ENCODE results near the gene SVIL. TPM values are rescaled to one million over a fixed set of nuclear protein-coding genes. Genes with fewer than 3 reads are reported as not detected.
A peak's percentile ranks its signal among the peaks of the same experiment; 100 is the strongest.

SVIL gene
- total and polyA plus RNA-seq, 11 donors: 95.2 to 589 (median 355) TPM

GRCh38 chr10:29604291-29604825, 30.4 kb downstream of the SVIL start:
- Histone ChIP-seq H3K27me3 (no peaks in the 10 kb centered on the region), H3K4me1 (peaks cover 0 to 65% (median 36%) of the 10 kb centered on the region in 12 donors), H3K36me3 (peaks cover 0 to 13% (median 0%) of the 10 kb centered on the region in 9 donors), H3K4me3 (no peak overlapping the region), H3K27ac (peak overlapping the region in 2 of 12 donors; percentile 22 to 30), H3K9me3 (no peaks in the 10 kb centered on the region)
- intact Hi-C loops (cut with DNase I): loop anchor here in 1 of 10 donors (10.0 kb wide), 1 partner anchor 130 kb away; no protein-coding TSS in a partner anchor
- TF ChIP-seq POLR2A (IDR thresholded peaks at IDR 0.05): no peak
- TF ChIP-seq, protein P1, sequence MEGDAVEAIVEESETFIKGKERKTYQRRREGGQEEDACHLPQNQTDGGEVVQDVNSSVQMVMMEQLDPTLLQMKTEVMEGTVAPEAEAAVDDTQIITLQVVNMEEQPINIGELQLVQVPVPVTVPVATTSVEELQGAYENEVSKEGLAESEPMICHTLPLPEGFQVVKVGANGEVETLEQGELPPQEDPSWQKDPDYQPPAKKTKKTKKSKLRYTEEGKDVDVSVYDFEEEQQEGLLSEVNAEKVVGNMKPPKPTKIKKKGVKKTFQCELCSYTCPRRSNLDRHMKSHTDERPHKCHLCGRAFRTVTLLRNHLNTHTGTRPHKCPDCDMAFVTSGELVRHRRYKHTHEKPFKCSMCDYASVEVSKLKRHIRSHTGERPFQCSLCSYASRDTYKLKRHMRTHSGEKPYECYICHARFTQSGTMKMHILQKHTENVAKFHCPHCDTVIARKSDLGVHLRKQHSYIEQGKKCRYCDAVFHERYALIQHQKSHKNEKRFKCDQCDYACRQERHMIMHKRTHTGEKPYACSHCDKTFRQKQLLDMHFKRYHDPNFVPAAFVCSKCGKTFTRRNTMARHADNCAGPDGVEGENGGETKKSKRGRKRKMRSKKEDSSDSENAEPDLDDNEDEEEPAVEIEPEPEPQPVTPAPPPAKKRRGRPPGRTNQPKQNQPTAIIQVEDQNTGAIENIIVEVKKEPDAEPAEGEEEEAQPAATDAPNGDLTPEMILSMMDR (IDR thresholded peaks at IDR 0.05): no peak
- ATAC-seq (no peak), DNase-seq (no peak)
- 76 to 85% (median 80%) methylated on average over 9 of the region's 9 CpGs for WGBS, 4 donors

DNA sequence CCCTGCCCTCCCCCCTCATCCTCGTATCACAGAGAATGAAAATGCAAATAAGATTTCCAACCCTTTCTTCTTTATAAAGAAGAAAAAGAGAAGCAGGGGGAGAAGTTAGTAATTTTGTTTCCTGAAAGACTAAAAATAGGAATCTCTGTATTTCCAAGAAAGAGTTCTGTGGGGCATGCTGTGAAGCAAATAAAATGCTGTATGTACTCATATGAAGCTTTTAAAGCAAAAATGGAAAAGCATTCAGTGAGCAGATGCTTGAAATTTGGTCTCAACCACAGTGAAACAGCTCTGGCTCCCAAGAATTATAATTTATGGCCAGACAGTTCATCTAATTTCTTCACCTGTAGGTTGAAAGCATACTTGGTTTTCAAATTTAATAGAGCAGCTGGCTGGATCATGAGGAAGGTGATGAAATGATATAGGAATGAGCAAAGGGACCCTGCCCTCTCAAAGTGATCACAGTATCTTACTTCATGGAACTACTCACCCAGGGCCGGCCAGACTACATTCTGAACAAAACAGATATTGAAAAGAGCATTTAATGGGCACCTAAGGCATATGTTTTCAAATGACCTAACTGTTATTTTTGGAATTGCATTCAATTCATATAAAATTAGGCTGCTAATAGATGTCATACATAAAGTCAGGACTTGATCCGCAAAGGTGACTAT, 31.4 kb downstream of the SVIL start:
- Histone ChIP-seq H3K27ac (peak overlapping the region in 6 of 12 donors; percentile 6 to 49 (median 26)), H3K4me1 (peaks cover 0 to 65% (median 35%) of the 10 kb centered on the region in 12 donors), H3K36me3 (peaks cover 0 to 13% (median 0%) of the 10 kb centered on the region in 9 donors), H3K4me3 (no peak overlapping the region), H3K9me3 (no peaks in the 10 kb centered on the region), H3K27me3 (no peaks in the 10 kb centered on the region)
- TF ChIP-seq, protein P1 (IDR thresholded peaks at IDR 0.05): no peak
- TF ChIP-seq POLR2A (IDR thresholded peaks at IDR 0.05): no peak
- no peak for ATAC-seq
- DNase-seq: no peak
- WGBS, 4 donors: 60 to 68% (median 61%) methylated on average over 3 of the region's 3 CpGs
- intact Hi-C loops (cut with DNase I): loop anchor here in 1 of 10 donors (10.0 kb wide), 1 partner anchor 131 kb away; no protein-coding TSS in a partner anchor

- ATAC-seq (no peak), DNase-seq (no peak)
- Histone ChIP-seq H3K4me1 (peaks cover 0 to 78% (median 39%) of the 10 kb centered on the region in 12 donors), H3K9me3 (no peaks in the 10 kb centered on the region), H3K36me3 (peaks cover 0 to 13% (median 0%) of the 10 kb centered on the region in 9 donors), H3K27me3 (no peaks in the 10 kb centered on the region), H3K4me3 (no peak overlapping the region), H3K27ac (peak overlapping the region in 4 of 12 donors; percentile 17 to 91 (median 84))
- intact Hi-C loops (cut with DNase I): loop anchor here in 1 of 10 donors (10.0 kb wide), 1 partner anchor 134 kb away; no protein-coding TSS in a partner anchor
- 83 to 93% (median 90%) methylated on average over 6 of the region's 6 CpGs for WGBS, 4 donors
- TF ChIP-seq, protein P1 (IDR thresholded peaks at IDR 0.05): no peak
- no peak for TF ChIP-seq POLR2A (IDR thresholded peaks at IDR 0.05)
These were observed 34.0 kb downstream of the SVIL start for GRCh38 chr10:29600821-29601220.

DNA sequence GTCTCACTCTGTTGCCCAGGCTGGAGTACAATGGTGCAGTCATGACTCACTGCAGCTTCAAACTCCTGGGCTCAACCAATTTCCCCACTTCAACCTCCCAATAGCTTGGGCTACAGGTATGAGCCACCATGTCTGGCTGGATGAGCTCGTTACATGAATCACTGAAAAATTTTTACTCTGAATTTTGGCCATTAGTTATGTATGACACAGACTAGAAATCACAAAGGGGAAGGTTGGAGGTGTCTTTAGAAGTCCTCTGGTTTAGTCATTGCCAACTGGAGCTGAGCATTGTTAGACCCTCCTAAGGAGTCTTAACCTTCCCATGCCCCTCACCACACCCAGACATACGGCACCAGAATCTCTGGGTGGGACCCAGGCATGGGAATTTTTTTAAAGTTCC, 34.7 kb downstream of the SVIL start:
- Histone ChIP-seq H3K36me3 (peaks cover 0 to 20% (median 4%) of the 10 kb centered on the region in 9 donors), H3K4me1 (peaks cover 0 to 83% (median 37%) of the 10 kb centered on the region in 12 donors), H3K27me3 (no peaks in the 10 kb centered on the region), H3K9me3 (no peaks in the 10 kb centered on the region), H3K27ac (peak overlapping the region; percentile 17 to 95 (median 80)), H3K4me3 (no peak overlapping the region)
- ATAC-seq (no peak), DNase-seq (no peak)
- intact Hi-C loops (cut with DNase I): loop anchor here in 1 of 10 donors (10.0 kb wide), 1 partner anchor 135 kb away; no protein-coding TSS in a partner anchor
- WGBS, 4 donors: 90 to 100% (median 93%) methylated on average over 2 of the region's 2 CpGs
- TF ChIP-seq POLR2A (IDR thresholded peaks at IDR 0.05): no peak
- TF ChIP-seq, protein P1 (IDR thresholded peaks at IDR 0.05): no peak

All from heart left ventricle (tissue), 16 donors.